Esophagus muscularis mucosa (tissue), 2 donors: ENCODE data around the gene ATF4.

Experiments
- EP300 ChIP-seq: sonication (generic); formaldehyde crosslinking; IDR thresholded peaks from one replicate; pipeline ENCODE4 v1.6.1; 2017; ENCODE audit warnings: antibody characterized with exemption
- POLR2A ChIP-seq: fragments of 450-650 bp; IDR thresholded peaks from one replicate; pipeline ENCODE4 v1.6.1; 2017; ENCODE audit warnings: antibody characterized with exemption, moderate library complexity, mild to moderate bottlenecking, low read depth

- TF ChIP-seq POLR2A (no peak), EP300 (no peak)
These were observed 42.8 kb upstream of the ATF4 start for GRCh38 chr22:39477542-39477941.
